NCI-H2227 (cell line): ENCODE data around the gene ZNF407.

ENCODE experiments used
- DNase-seq: peaks from one replicate; lab custom pipeline; 2025; ENCODE audit not compliant: unreplicated experiment; lab: John Stamatoyannopoulos, UW

Gene ZNF407

DNA sequence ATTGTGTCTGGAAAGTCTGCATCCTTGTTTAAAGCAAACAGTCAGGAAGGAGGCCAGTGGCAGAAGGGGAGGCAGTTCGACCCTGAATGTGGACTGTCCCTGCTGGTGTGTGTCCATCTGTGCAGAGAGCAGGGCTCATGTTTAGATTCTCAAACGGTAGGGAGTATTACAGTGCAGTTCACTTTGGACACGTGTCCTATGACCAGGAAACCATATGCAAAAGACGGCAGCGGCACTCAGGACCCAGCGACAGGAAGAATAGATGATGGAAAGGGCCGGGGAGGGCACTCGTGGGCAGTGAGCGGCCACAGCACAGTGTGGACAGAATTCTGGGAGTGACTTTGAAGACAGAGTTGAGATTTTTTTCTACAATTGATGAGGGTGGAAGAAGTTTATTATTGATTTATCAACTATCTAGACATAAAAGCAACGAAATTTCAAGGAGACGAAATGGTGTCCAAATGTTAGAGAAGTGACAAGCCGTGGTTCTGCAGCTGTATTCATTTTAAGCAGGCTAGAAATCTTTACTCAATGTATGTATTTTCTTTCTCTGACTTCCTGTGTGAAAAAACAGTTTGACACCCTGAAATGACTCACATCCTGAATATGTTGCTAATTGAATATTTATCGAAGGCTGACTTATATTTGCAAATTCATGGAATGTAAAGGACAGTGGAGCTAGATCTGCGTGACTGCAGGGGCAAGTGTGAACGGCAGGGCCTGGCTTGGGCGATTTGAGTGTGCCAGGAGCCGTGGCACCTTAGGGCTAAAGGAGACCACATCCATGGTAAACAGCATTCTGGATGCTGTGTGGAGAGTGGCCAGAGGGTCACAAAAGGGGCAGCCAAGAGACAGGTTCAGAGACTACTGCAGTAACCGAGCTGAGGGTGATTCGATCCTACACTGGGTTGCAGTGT lies 397.1 kb downstream of the ZNF407 start:
- DNase-seq = no peak

DNA sequence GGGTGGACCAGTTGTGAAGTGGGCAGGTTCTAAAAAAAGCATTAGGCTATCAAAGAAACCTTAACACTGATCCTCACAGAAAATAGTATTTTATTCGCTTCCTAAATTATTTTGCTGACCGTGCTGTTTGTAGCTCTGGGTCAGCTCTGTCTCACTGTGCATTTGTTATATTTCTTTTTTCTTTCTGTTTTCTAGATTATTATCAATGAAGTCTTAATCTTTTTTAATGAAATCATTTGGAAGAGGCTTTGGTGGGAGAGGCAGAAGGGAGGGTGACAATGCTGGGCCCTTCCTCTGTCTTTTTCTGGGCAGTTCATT lies 397.7 kb downstream of the ZNF407 start:
- DNase-seq = no peak

DNA sequence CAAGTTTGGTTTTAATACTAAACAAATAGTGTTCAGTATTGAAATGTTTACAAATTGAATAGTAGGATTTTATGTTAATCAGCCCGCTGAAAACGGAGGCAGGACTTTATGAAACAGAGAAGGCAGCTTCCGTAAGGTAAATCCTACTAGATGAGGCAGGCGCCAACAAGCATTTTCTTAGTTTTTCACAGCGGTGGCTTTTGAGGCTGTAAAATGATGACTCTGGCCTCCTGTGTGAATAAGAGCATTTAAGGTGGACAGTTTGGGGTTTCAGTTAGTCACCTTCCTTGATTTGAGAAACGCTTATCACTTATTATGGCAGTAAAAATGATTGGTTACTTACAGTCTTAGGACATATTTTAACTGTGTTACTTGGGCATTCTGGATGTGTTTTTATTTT lies 398.4 kb downstream of the ZNF407 start:
- no peak for DNase-seq

DNA sequence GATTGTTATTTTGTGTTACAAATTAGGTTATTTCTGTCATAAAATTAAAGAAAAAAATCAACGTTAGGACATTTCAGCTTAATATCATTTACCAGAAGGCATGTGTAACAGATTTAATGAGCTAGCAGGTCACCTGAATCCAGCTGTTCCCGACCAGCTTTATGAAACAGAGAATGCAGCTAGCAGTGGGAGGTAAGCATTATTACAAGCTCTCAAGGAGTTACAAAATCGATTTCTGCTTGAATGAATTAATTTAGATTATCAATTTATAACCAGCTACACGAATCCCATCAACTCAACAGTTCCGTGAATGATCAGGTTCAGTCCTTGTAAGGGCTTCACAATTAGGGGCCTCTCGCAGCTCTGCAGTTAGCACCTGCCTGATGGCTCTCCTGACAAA lies 399.3 kb downstream of the ZNF407 start:
- DNase-seq = no peak

DNA sequence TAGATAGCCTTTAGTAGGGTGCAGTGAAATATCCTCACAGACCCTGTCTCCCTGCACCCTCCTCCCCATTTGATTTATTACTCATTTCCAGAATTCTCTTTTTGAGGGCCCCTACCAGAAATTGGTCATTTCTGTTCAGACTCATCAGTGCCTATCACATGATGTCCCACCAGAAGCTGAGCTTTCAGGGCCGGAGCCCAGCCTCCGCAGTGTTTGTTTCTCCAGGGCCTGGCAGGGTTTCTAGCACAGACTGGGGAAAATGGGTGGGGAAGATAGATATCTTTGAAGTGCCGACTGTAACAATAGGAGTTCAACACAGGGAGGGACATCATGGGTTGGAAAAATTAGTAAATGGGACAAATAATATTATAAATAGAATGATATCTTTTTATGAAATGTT lies 403.2 kb downstream of the ZNF407 start:
- DNase-seq = no peak

DNA sequence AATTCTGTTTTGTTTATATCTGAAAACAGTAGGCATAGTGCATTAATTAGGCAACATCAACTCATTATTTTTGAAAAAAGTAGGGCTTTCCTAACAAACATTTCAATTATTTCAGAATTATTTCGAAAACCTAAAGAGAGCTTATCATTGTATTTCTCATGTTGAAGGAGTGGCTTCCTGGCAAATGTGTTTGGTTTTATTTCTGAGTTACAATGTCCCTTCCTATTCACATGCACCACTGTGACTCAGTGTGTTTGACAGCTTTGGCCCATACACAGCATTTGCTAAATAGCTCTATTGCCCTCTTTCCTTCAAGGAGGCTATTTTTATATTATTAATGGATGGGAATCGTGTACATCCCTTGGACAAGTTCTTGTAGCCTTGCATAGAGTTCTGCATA lies 405.4 kb downstream of the ZNF407 start:
- DNase-seq = no peak

DNA sequence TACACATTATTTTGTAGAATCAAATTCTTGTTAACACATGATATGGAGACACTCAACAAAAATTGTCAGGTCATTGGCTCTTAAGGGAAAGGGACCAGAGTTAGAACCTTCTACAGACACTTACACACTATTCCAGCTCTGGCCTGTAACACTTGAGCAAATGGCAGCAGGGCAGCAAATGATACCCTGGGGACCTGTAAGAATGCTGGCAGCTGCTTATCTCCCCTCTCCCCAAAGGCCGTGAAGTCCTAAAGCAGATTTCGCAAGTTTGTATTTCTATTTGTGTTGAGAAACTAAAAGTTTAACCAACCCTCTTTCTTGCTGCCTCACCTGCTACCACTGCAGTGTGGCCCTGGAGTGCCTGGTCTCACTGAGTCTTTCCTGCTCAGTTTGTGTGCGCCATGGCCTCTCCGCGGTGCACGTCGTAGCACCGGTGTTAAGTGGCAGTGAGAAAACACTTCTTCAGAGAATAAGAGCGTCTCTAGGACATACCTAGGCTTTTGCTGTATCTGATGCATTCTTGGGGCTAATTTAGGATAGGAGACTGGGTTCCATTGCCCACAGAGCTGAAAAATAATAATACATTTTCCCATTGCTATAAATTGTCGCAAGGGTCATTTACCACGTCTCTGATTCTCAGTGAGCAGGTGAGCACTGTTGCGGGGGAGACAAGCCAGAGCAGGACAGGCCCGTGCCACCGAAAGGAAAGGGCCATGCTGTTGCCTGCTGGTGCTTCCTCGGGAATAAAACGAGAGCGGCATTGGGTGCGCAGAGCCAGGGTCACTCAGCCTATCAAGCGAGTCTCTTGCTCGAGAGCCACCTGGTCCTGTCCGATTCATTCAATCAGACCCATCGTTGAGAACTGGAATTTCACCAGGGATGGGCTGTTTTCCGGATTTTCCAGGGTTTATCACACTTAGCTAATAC lies 406.4 kb downstream of the ZNF407 start:
- no peak for DNase-seq

DNA sequence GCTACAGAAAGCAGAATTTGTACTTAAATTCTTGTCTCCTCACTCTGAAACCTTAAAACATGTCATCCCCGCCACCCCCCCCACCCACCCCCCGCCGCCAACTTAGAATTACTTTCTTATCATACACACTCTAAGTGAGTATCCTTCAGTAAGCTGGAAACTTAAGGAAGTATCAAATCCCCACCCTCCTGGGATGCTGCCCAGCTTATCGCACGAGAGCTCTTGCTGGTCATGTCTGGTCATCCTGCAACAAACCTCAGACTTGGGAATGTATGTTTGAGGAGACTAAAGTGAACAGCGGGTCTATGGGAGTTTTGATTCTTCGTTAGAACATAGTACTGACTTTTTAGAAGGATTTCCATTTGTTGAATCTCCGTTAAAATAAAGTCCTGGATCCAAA lies 408.0 kb downstream of the ZNF407 start:
- DNase-seq = no peak

DNA sequence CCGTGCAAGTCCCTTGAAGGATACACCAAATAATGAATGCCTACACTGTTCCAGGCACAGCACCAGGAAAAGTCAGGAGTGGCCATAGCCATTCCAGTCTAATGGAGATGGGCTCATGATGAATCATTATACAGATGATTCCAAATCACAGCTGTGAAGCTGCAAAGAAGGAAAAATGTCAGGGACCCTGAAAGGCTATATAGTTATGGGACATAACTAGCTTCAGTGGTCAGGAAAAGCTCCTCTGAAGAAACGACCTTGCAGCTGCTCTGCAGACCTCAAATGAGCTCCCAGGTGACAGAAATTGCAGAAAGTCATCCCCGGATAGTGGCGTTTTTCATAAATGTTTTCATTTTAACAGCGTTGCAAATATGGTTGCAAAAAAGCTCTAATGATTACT lies 410.5 kb downstream of the ZNF407 start:
- DNase-seq = no peak

DNA sequence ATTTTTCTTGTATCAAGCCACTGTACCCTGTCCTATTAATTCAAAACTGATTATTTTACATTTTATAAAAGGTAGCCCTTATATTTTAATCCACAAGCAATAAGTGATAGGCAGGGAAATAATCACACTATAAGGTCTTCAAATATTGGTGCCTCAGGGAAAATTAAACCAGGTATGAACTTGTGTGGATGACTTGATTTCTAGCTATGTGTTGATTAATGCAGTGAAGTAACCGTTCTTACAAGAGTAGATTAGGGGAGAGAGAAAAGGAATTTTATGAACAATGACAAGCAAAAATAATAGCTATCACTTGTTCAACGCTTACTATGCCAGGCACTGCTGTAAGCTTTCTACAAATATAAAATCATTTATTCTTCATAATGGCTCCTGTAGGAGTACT lies 411.6 kb downstream of the ZNF407 start:
- DNase-seq = no peak

DNA sequence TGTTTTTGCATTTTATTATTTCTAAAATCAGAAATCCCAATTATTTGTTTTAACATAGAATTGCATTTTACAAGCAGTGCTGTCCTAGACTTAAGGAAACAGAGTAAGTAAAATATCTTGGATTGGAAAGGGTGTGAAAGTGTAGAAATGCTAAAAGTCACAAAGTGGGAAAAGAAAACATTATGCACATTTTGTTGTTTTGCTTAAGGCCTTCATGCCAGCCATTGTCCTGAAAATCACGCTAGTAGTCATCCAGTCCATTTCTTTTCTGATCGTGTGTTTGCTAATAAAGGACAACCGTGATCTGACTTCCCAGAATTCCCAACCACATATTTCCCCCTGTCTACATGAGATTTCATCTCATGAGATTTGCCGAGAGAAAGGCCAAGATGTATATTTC lies 412.2 kb downstream of the ZNF407 start:
- no peak for DNase-seq

DNA sequence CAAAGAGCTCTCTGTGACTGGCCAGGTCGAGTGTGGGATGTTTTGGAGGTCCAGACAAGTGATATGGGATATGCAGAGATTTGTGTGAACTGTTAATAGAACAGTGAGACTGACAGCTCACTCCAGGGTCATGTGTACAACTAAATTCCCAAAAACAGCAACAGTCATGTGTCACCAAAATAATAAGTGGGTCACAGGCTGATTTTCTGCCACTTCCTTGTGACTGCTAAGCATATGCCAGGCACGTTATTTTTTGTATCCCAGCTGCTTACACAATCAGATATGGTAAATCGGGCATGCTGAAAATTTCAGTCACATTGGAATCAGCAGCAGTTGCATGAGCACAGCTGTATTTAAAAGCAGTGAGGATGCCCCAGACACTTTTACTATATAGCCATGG lies 412.6 kb downstream of the ZNF407 start:
- DNase-seq = no peak

DNA sequence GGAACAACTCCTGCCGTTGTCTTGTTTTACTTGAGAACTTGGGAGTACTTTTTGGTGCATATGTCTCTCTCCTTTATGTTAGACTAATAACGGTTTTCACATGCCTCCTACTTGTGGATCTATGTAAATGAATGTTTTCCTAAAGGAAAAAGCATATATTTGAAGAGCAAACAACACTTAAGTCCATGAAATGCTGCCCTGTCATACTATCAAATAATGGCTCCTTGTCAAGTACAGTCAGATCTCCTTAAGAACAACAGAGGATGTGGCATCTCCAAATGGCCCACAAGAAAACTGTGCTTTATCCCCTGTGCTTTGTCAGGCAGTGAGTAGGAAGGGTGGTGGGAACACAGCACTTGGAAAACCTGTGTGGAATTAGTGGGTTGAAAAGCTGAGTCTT lies 413.0 kb downstream of the ZNF407 start:
- no peak for DNase-seq

DNA sequence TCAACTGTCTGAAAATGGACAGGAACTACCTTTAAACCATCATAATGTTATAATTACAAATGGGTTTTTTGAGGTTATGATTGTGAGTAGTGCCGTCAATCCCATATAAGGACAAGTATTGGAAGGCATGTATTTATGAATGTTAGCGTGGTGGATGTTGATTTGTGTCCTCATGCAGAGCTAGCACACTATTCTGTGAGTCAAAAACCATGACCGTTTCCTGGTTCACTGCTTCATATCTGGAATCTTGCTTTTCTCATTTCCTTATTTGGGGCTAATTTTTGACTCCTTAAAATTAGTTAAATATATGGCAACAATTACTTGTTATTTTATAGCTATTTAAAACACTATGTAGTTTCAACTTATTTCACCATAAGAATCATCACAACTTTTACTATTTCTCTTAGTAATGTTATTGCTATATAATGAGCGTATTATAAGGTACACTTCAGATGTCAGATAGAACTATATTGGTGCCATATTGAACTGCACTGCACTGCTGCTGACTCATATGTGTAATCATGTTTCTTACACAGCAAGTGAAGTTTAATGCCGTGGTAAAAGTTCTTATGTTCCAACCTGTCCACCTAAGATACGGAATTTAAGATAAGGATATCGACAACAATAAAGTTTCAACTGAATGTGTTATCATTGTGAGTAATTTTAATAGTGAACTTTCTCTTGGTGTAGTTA lies 418.5 kb downstream of the ZNF407 start:
- DNase-seq = no peak

DNA sequence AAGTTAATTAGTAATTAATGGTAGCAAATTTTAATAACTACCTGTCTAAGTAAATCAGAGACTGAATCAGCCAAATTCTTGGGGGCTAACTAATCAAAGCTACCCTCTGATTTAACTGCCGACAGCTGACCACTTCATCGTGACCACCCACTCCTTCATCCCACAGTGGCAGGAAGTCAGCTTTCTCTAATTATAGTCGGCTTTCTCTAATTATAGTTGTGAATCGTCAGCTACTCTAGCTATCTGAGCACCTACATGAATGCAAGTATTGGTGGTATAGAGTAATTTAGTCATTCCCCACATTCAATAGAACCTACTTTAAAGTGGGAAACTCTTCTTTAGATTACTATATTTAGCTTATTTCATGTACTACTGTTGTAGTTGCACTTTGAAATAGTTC lies 425.8 kb downstream of the ZNF407 start:
- peak; percentile 17 for DNase-seq

DNA sequence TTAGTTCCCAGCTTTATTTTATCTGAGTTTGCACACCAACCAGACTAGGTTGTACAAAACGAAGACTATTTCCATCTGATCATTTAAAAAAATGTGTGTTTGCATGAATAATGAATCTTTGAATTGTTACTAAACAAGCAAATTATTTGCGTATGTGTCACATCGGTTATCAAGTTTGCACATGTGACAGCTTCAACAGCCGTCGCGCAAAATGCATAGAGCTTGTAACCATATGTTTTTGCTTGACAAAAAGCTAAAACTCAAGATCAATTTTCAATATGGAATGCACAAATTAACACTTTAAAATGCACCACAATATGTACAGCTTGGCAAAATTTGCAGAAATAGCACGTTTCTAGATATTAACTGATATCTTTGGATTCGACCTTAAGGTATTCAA lies 427.2 kb downstream of the ZNF407 start:
- no peak for DNase-seq

DNA sequence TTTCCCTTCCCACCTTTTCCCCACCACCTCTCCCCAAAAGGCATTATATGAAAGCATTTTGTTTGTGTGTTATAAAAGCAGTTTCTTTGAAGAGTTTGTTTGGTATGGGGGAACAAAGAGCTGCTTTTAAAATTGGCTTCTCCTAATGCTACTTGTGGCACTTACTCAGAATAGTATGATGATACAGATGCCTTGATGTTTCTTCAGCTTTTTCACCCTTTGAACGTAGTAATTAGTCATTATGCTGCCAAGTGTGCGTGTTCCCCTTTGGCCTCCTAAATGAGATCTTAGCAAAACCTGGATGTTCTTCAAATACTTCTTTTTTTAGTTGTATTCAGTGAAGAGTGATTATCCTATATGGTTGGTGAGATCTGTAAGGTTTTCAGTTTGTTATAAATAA lies 427.9 kb downstream of the ZNF407 start:
- no peak for DNase-seq

DNA sequence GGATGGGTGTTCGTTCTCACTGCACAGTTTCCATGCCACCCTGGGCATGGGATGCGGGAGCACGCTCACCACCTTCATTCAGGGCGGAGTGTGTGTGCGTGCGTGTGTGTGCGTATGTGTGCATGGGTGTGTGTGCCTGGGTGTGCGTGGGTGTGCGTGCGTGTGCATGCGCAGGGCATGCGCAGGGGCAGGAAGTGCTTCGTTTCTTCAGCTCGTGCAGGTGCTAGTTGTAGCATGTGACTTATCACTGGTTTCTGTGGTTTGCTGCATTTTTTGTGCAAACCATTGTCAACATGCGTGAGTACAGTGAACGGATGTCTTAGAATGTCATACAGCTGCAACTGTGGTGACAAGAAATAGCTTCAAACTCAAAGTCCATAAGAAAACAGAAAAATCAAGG lies 431.8 kb downstream of the ZNF407 start:
- no peak for DNase-seq

DNA sequence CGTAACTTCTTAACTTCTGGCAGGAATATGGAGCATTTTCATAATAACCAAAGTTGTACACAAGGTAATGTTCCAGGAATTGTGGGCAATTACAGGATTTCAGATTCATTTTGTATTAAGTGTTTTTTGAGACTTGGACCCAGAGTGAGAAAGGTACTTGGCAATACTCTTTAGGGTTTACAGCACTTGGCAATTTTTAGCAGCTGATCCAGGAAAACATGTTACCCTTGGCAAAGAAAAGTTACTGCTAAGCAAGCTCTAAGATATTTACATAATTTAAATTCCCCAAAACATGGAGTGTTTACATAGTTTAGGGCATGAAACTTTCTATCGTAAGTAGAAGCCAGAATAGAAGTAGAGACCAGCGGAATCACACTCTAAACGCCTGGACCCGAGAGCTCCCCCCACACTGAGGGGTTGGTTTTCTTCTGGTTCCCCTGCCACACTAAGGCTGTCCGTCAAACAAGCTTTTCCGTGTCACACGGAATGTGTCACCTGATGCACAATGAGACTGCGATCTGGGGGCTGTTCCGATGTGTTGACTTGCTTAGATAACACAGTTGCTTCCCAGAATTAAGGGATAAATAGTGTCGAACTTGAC lies 434.1 kb downstream of the ZNF407 start:
- no peak for DNase-seq

DNA sequence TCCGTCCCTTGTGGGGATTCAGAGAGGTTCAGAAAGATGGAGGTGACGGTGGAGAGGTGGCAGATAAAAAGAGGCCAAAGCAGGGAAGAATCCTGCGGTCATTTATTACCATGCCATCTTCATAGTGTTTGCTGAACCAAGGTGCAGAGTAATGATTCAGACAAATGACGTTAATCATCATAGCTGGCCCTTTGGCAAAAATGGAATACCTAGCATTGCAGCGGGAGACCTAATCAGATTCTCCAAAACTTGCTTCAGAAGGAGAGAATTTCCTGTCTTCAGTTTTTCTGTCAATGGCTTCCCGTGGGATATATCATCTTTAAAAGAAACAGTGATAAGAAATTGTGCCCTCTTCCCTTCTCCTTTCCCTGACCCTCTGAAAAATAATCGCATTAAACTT lies 435.8 kb downstream of the ZNF407 start:
- no peak for DNase-seq

DNA sequence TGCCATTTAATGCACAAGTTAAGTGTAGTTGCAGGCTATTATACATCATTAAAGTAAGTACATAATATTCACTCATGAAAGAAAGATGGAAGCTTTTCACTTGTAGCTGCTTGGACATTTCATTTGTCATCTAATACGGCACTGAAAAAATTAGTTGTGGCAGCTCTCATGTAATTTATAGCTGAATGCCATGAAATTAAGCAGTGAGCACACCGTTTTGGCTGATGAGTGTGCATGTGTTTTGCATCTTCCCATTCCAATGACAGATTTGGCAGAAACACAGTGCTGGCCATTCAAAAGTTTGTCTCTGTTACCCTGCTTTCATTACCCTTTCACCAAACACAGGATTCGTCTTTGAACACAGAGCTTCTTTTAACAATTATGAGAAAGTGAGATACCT lies 437.3 kb downstream of the ZNF407 start:
- no peak for DNase-seq
